LHCN-M2 (cell line): ENCODE results near the gene PHLPP1. TPM values are rescaled to one million over a fixed set of nuclear protein-coding genes. Genes with fewer than 3 reads are reported as not detected.
A peak's percentile ranks its signal among the peaks of the same experiment; 100 is the strongest.

ENCODE experiments used
- DNase-seq: peaks from one replicate; pipeline ENCODE4 v3.0.0-alpha.2; 2012; ENCODE audit warnings: low read depth
- total RNA-seq: library from RNA; depleted of rRNA; stranded (reverse); fragments of >200 nt; gene quantifications from 2 replicates; pipeline ENCODE4 v1.2.3, GENCODE V29; 2014

PHLPP1 gene
- total RNA-seq, 1 experiment from 2014 or later = 9.6 TPM

- no peak for DNase-seq
Observed at GRCh38 chr18:62771494-62772270, 56.3 kb downstream of the PHLPP1 start.

DNA sequence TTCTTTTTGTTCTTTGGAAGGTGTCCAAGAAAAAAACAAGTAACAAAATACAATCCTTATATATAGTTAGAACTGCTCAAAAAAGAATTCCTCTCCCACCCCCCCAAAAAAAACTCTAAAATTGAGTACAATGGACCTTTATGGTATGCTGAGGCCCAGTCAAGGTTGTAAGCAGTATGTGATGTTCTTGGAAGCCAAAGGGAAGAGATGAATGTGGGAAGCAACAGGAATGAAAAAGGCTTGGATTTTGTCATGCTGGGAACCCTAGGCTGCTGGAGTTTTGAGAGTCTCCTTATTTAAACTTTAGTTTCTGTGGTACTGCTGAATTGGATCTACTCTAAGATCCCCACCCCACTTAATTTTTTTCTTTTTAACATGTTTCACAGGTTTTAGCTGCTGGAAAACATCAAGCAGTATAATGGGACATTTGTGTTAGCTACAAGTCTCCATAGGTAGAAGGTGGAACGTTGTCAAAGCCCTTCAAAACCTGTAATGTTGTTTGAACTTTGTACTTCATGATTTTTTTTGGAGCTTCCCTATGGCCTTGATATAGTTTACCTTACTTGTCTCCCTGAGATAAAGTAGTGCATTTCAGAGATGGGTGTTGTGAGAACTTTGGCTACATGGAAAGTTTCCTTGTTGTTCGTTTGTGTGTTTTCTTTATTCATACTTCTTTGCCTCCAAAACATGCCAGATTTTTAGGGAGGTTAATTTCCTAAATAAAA, 57.7 kb downstream of the PHLPP1 start:
- no peak for DNase-seq

DNA sequence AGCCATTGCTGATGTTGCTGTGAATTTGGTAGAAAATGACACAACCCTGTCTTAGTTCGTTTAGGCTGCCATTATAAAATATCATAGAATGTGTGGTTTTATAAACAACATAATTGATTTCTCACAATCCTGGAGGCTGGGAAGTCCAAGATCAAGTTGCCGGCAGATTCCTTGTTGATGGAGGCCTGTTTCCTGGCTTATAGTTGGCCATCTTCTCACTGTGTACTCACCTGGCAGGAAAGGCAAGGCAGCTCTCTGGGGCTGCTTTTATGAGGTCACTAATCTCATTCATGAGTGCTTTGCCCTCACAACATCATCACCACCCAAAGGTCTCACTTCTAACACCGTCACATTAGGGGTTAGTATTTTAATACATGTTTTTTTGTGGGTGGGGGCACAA, 58.4 kb downstream of the PHLPP1 start:
- DNase-seq = no peak

DNA sequence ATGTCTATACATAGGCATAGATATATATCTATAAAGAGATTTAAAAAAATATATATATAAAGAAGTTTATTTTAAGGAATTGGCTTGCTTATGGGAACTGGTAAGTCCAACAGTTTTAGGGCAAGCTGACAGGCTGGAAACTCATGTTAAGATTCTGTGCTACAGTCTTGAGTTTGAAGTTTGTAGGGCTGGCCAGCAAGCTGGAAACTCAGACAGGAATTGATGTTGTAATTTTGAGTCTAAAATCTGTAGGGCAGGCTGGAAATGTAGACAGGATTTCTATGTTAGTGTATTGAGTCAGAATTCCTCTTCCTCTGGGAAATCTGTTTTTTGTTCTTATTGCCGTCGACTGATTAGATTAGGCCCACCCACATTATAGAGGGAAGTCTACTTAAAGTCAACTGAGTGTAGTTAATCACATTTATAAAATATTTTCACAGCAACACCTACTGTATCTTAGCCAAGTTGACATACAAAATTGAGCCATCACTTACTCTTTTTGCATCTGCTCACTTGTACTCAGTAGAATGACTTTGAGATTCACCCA, 60.8 kb downstream of the PHLPP1 start:
- no peak for DNase-seq

DNA sequence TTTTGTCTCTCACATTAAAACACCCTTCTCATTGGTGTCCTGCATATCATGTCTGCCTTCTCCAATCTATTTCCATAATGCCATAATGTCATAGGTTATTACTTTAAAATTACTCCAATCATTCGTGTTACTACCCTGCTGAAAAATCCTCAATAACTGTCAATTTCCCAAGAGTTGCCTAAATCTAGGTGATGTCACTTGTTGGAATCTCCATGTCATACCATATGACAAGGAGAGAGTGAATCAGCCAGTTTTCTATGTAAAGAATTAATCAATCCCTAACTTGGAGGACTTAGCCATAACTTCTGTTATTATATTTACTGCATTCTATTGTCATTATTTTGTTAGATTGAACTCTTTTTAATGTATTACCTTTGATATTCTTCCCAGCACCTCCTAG, 62.5 kb downstream of the PHLPP1 start:
- no peak for DNase-seq

DNA sequence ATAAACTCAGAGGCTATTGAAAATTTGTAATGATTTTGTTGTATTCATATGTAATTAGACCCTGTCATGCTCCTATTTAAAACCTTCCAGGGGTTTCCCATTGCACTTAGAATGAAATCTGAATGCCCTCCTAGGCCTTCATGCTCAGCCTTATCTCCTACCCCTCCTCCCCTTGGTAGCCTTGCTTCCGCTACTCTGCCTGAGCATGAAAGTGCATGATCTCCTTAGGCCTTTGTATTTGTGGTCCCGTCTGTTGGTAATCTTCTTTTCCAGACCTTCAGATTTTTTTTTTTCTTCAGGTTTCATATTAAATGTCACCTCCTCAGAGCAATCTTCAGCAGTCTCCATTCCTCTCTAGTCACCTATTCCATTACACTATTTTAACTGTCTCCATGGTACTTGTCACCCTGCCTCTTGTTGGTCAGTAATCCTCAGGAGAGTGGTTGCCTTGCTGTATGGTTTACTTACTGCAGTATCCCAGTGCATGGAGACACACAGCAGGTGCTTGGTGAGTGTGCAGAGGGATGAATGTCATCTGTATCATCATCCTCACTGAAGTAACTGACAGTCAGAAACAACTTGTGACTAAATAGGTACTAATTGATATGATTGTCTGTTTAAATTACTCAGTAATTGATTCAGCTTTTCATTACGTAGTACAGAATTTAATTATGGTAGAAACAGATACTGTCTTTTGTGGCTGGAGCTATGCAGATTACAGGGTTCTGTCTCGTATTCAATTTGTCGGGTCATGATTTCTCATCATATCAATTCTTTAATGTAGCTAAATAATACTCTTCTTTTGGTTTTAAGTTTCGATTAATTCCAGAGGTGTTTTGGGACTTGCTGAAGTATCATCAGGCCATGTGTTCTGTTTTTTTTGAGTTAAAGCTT, 63.9 kb downstream of the PHLPP1 start:
- no peak for DNase-seq

- no peak for DNase-seq
Observed at GRCh38 chr18:62781262-62781661, 65.9 kb downstream of the PHLPP1 start.

DNA sequence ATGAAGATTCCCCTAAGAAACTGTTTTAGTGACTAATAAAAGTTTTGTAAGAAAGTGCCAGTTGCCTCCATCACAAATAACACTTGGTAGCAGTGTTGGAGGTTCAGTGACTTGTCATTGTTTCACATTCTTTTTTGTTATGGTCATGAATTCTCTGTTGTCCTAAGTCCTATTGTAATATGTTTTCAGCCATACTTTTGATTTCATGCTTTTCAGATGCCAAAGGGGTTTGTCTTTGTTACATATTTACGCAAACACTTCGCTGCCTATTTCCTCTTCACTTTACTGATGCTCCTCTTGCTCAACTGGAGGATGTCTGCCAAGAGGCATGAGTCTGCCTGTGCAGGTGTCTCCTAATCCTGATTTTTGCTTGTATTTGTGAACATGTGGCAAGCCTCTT, 66.6 kb downstream of the PHLPP1 start:
- peak; percentile 85 for DNase-seq

- DNase-seq = no peak
Observed at GRCh38 chr18:62784338-62784965, 69.1 kb downstream of the PHLPP1 start.

DNA sequence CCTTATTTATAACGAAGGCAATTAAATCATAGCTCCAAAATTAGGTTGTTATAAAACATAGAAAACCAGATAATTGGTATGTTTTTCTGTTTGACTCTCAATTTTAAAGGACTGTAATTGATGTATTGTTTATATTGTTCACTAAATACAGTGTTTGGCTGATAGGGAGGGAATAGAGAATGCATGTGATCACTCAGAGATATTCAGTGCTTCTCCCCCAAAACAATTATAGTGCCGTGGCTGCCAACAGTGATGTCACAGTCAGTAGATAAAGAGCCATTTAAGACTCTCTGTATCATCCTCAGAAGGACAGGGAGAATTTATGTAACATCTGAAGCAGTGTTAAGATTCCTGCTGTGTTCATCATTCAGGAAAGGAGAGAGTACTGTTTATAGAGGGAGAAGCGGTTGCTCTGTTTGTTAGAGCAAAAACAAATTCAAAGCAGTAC, 69.6 kb downstream of the PHLPP1 start:
- peak; percentile 25 for DNase-seq

DNA sequence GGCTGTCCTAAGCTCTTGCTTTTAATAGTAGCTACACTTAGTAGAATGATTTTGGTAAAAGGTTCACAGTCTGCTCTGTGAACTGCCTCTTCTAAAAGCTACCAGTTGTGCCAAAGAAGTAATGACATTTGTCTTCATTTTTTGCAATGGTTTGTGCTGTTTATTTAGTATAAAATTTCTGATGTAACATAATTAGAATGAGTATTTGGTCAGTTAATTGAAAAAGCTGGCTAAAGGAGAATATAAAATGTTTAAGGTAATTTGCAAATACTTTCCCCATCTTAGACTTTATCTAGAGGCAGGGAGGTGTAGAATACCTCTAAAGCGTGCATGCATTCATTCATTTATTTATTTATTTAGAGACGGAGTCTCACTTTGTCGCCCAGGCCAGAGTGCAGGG, 71.3 kb downstream of the PHLPP1 start:
- no peak for DNase-seq

- DNase-seq = no peak
Observed at GRCh38 chr18:62788111-62788510, 72.8 kb downstream of the PHLPP1 start.

- DNase-seq = no peak
Observed at GRCh38 chr18:62788876-62789275, 73.5 kb downstream of the PHLPP1 start.

- peak; percentile 43 for DNase-seq
Observed at GRCh38 chr18:62790871-62791772, 75.8 kb downstream of the PHLPP1 start.

- no peak for DNase-seq
Observed at GRCh38 chr18:62792016-62792415, 76.7 kb downstream of the PHLPP1 start.

- DNase-seq = no peak
Observed at GRCh38 chr18:62795813-62796212, 80.5 kb downstream of the PHLPP1 start.

DNA sequence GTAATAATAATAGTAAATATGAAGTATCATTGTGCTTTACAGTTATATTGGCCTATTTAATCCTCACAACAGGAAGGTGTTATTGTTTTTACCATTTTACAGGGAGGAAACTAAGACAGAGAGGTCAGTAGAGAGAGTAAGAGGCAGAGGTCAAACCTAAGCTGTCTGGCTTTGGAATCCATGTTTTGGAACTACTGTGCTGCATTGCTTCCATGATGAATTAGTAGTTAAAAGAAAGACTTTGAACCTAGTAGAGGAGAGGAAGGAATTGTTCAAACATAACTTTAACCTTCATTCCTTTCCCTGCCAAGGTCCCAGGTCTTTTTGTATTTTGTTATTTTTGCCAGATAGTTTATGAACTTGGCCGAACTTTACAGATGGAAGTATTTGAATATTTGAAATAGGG, 80.9 kb downstream of the PHLPP1 start:
- DNase-seq = no peak

- DNase-seq = no peak
Observed at GRCh38 chr18:62797329-62797728, 82.0 kb downstream of the PHLPP1 start.

DNA sequence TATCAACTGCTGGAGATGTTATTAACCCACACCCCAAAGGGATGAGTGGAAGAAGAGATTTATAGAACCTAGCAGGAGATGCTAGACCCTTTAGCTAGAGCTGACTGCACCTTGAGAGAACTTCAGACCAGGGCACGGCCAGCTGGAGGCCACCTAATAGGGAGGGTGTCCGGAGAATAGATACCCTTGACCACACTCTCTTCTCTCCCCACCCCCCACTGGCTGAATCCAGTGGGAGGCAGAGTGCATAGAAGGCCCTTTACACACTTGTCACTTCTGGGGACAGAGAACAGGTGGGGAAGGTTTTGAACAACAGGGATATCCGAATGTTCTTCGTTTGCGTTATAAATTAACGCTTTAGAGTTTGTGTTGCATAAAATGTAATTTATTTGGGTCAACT, 84.6 kb downstream of the PHLPP1 start:
- DNase-seq = no peak

GRCh38 chr18:62802523-62802922, 87.2 kb downstream of the PHLPP1 start:
- peak; percentile 31 for DNase-seq
